NCI-H1105 (cell line): ENCODE results near the gene HS3ST6.
"Not testable (repeated sequence)": the region's sequence is repeated elsewhere in the genome, so short reads cannot be mapped to it uniquely, and the experiment has no call there.

Source experiments
- DNase-seq: peaks from one replicate; lab custom pipeline; 2025; lab: John Stamatoyannopoulos, UW

HS3ST6 gene

DNA sequence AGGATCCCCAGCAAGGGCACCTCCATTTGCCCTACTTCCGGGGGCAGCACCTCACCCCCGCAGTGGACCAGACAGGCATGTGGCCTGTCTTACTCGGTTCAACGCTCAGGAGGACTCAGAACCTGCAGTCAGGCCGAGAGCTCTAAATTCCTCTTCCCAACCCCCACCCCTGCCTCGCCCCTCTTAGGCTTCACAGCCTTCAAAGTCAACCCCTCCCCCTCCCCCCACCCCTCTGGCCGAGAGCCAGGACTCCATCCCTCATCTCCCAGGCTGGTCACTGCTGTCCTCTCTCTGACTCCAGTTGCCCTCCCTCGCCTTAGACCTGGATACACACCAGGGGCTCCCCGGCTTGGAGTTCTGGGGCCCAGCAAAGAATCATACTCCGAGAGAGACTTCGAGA lies 8.1 kb upstream of the HS3ST6 start:
- no peak for DNase-seq

DNA sequence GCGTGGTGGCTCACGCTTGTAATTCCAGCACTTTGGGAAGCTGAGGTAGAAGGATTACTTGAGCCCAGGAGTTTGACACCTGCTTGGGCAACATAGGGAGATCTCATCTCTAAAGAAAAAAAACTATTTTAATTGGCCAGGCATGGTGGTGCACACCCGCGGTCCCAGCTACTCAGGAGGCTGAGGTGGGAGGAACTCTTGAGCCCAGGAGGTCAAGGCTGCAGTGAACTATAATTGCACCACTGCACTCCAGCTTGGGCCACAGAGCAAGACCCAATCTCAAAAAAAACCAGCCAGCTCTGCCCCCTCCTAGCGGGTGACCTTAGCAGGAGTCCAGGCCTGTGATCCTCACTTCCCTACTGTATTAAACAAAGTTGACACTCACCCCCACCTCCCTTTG lies 5.9 kb upstream of the HS3ST6 start:
- DNase-seq = no peak

GRCh38 chr16:1923299-1924034 lies 5.3 kb upstream of the HS3ST6 start:
- DNase-seq = no peak

GRCh38 chr16:1922357-1922756 lies 4.1 kb upstream of the HS3ST6 start:
- no peak for DNase-seq

GRCh38 chr16:1920727-1921171 lies 2.5 kb upstream of the HS3ST6 start:
- no peak for DNase-seq

GRCh38 chr16:1920122-1920521 lies 1.9 kb upstream of the HS3ST6 start:
- DNase-seq = not testable (repeated sequence)

DNA sequence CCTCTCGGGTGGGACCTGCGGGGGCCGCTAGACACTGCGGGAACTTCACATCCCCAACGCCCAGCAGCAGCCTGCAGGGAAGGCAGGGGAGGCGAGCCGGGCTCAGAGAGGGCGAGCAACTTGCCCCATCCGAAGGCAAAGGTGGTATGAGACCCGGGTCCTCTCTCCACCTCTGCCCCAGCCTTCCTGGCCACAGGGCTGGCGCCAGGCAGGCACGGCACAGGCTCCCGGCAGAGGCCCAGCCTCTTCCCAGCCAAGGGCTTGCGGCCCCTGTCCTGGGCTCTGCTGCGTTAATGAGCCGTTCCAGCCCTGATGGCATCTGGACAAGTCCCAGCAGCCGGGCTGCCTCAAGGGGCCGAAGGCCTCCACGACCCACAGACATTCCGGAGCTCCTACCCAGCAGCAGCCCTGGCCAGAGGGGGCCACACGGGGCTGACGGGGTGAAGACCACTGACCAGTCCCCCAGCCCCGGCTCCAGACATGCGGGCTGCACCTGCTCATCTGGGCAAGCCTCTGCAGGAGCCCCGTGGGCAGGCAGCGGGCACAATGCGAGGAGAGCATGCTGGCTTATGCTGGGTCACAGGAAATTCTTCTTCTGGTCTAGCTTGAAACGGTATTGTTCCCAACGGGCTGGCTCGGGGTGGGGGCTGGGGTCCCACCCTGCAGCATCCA lies 1.2 kb upstream of the HS3ST6 start:
- no peak for DNase-seq

DNA sequence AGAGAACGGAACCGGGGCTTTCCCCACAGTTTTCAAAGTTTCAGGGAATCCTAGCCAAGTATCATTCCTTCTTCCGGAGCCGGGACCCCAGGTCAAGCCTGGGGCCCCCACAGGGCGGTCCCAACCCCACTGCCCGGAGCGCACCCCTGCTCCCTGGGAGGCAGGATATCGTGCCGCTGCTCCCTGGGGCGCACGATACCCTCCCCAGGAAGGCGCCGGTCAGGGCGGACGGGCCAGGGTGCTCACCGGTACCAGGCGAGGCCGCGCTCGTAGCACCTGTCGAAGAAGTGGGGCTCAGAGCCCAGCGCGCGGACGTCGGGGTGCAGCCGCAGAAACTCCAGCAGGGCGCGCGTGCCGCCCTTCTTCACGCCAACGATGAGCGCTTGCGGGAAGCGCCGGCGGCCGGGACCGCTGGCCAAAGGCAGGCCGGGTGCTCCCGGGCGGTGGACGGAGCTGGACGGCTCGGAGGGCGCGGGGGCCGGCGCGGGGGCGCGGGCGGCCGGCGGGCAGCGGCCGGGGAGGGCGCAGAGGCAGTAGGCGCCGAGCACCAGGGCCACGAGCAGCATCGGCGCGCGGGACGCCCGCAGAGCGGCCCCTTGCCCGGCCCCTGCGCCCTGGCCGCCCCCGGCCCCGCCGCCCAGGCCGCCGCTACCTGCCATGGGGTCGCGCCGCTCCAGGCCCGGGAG lies 407 bp downstream of the HS3ST6 start:
- no peak for DNase-seq

- no peak for DNase-seq
These were observed 1.1 kb downstream of the HS3ST6 start for GRCh38 chr16:1917056-1917664.

GRCh38 chr16:1916640-1916990 lies 1.6 kb downstream of the HS3ST6 start:
- DNase-seq = no peak

- DNase-seq = no peak
These were observed 2.2 kb downstream of the HS3ST6 start for GRCh38 chr16:1915732-1916639.

GRCh38 chr16:1914988-1915387 lies 3.2 kb downstream of the HS3ST6 start:
- DNase-seq = no peak

- no peak for DNase-seq
These were observed 4.1 kb downstream of the HS3ST6 start for GRCh38 chr16:1914084-1914608.

DNA sequence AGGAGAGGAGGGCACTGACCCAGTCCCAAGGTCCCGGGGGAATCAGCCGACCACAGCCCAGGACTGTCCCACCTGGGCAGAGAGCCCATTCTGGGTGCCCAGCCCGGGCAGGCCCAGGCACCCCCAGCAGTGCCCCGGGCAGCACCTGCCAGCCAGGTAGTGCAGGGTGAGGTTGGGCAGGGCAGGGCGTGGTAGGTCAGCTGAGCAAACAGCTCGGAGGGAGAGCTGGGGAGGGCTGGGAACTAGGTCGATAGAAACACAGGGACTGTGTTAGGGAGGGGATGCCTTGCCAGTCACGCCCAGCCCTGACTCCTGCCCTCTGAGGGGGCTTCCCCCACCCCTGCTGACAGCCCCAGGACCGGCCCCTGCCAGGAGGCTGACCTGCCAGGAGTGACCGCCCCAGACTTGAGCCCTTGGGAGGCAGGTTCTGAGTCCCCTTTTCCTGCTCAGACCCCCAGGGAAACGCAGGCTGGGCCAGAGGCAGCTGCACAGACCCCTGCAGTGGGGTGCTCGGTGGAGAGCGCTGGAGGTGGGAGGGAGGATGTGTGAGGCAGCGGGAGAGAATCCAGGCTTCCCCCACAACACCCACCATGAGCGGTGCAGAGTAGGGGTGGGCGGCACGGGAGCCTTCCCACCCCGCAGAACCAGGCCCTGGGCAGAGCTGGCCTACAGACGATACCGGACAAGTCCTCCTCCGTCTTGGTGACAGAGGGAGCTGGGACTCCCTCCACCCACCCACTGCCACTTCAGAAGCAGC lies 4.7 kb downstream of the HS3ST6 start:
- DNase-seq = no peak

- DNase-seq = no peak
These were observed 6.0 kb downstream of the HS3ST6 start for GRCh38 chr16:1912215-1912543.

- no peak for DNase-seq
These were observed 6.6 kb downstream of the HS3ST6 start for GRCh38 chr16:1911467-1912214.

DNA sequence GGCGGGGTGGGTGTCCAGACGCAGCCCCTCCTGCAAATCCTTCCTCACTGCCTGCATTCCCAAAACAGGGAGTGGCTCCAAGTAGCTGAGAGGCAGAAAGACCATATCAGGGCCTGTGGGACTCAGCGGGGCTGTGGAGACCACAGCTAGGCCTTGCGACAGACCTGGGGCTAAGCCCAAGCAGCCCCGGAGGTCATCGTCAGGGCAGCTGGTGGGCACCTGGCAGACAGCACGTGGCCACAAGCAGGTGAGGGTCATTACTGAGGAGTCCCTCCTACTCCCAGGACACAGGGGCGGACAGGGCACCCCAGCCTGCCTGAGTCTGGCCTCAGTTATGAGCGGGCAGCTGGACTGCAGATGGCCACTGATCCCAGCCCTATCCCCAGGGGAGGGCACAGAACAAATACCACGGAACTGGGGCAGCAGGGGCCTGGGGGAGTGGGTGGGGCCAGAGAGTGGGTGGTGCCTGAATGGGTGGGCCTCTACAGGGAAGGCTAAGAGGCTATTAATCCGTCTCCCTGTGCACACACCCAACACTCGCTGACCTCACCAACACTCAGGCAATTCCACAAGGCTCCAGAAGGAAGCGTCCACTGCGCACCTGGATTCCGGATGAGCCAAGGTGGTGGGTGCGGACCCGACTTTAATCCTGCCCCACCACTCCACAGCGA lies 8.5 kb downstream of the HS3ST6 start:
- DNase-seq = no peak

GRCh38 chr16:1908983-1909382 lies 9.2 kb downstream of the HS3ST6 start:
- no peak for DNase-seq

- DNase-seq = no peak
These were observed 10.0 kb downstream of the HS3ST6 start for GRCh38 chr16:1908184-1908583.
